Measurements from ENCODE around the gene EHF. TPM values are rescaled to one million over a fixed set of nuclear protein-coding genes. Genes with fewer than 3 reads are reported as not detected.

Gene EHF
- total RNA-seq, 2 experiments from 2014 or later: not detected

- CTCF ChIA-PET: no interaction called here
- Mint-ChIP-seq H3K27me3 (peaks cover 31% of the 10 kb centered on the region), H3K9me3 (no peaks in the 10 kb centered on the region), H3K4me1 (ENCODE audit: low read depth) (peaks cover 4% of the 10 kb centered on the region), H3K27ac (no peak overlapping the region), H3K36me3 (ENCODE audit: low read depth) (no peaks in the 10 kb centered on the region), H3K4me3 (no peak overlapping the region)
- DNase-seq (no peak), ATAC-seq (no peak)
- intact Hi-C loops (cut with micrococcal nuclease): no loop called here
- no peak for TF ChIP-seq CTCF (IDR thresholded peaks at IDR 0.05)
- POLR2A ChIA-PET: no interaction called here
These were observed 691 bp upstream of the EHF start for GRCh38 chr11:34620202-34620601.

- intact Hi-C loops (cut with micrococcal nuclease): no loop called here
- H3K27me3 Mint-ChIP-seq: peaks cover 37% of the 10 kb centered on the region
- TF ChIP-seq CTCF (IDR thresholded peaks at IDR 0.05): no peak
- no peak overlapping the region for H3K4me3 Mint-ChIP-seq
- no peak overlapping the region for H3K27ac Mint-ChIP-seq
- no peaks in the 10 kb centered on the region for H3K9me3 Mint-ChIP-seq
- no peak for ATAC-seq
- DNase-seq: no peak
- no peaks in the 10 kb centered on the region for H3K36me3 Mint-ChIP-seq (ENCODE audit: low read depth)
- ChIA-PET POLR2A (no interaction called here), CTCF (no interaction called here)
- H3K4me1 Mint-ChIP-seq (ENCODE audit: low read depth): peaks cover 4% of the 10 kb centered on the region
These were observed 983 bp downstream of the EHF start for GRCh38 chr11:34621876-34622275.

GRCh38 chr11:34623463-34623862, 2.6 kb downstream of the EHF start:
- no peaks in the 10 kb centered on the region for H3K9me3 Mint-ChIP-seq
- POLR2A ChIA-PET: interaction anchor here (0.6 to 1.0 kb wide), 2 partner anchors 20 to 34 kb away, joined by 3 read pairs; no protein-coding TSS in a partner anchor
- no peak for TF ChIP-seq CTCF (IDR thresholded peaks at IDR 0.05)
- ATAC-seq: no peak
- DNase-seq: no peak
- no peaks in the 10 kb centered on the region for H3K36me3 Mint-ChIP-seq (ENCODE audit: low read depth)
- peaks cover 39% of the 10 kb centered on the region for H3K27me3 Mint-ChIP-seq
- no peak overlapping the region for H3K27ac Mint-ChIP-seq
- H3K4me1 Mint-ChIP-seq (ENCODE audit: low read depth): peaks cover 4% of the 10 kb centered on the region
- H3K4me3 Mint-ChIP-seq: no peak overlapping the region
- intact Hi-C loops (cut with micrococcal nuclease): no loop called here
- CTCF ChIA-PET: no interaction called here

GRCh38 chr11:34624069-34624468, 3.2 kb downstream of the EHF start:
- no peaks in the 10 kb centered on the region for H3K36me3 Mint-ChIP-seq (ENCODE audit: low read depth)
- intact Hi-C loops (cut with micrococcal nuclease): no loop called here
- CTCF ChIA-PET: no interaction called here

GRCh38 chr11:34625576-34625975, 4.7 kb downstream of the EHF start:
- TF ChIP-seq CTCF (IDR thresholded peaks at IDR 0.05): no peak
- Mint-ChIP-seq H3K27me3 (peaks cover 38% of the 10 kb centered on the region), H3K36me3 (ENCODE audit: low read depth) (no peaks in the 10 kb centered on the region), H3K27ac (no peak overlapping the region), H3K9me3 (no peaks in the 10 kb centered on the region), H3K4me1 (ENCODE audit: low read depth) (peaks cover 4% of the 10 kb centered on the region), H3K4me3 (no peak overlapping the region)
- intact Hi-C loops (cut with micrococcal nuclease): no loop called here
- CTCF ChIA-PET: no interaction called here
- ATAC-seq (no peak), DNase-seq (no peak)
- POLR2A ChIA-PET: no interaction called here

More at GRCh38 chr11:34624069-34624468, 3.2 kb downstream of the EHF start:
- no peak for TF ChIP-seq CTCF (IDR thresholded peaks at IDR 0.05)
- Mint-ChIP-seq H3K4me3 (no peak overlapping the region), H3K27ac (no peak overlapping the region), H3K4me1 (ENCODE audit: low read depth) (peaks cover 4% of the 10 kb centered on the region), H3K9me3 (no peaks in the 10 kb centered on the region), H3K27me3 (peaks cover 41% of the 10 kb centered on the region)
- ATAC-seq (no peak), DNase-seq (peak; percentile 31)
- POLR2A ChIA-PET: interaction anchor here (0.6 to 1.0 kb wide), 2 partner anchors 19 to 35 kb away, joined by 3 read pairs; no protein-coding TSS in a partner anchor

Data from activated CD8-positive, alpha-beta T cell treated with anti-CD3 and anti-CD28 coated beads for 36 hours (primary cell).